HG03354 (cell line): ENCODE measurements around the gene ZEB2.

Source experiments
- ATAC-seq: cut with Tn5 transposase; IDR thresholded peaks from one replicate; pipeline ENCODE4 v1.9.1; 2021; ENCODE audit warnings: mild to moderate bottlenecking; ENCODE audit not compliant: unreplicated experiment, poor library complexity, severe bottlenecking

The ZEB2 gene

GRCh38 chr2:144501118-144501517 is 18.8 kb downstream of the ZEB2 start:
- no peak for ATAC-seq

DNA sequence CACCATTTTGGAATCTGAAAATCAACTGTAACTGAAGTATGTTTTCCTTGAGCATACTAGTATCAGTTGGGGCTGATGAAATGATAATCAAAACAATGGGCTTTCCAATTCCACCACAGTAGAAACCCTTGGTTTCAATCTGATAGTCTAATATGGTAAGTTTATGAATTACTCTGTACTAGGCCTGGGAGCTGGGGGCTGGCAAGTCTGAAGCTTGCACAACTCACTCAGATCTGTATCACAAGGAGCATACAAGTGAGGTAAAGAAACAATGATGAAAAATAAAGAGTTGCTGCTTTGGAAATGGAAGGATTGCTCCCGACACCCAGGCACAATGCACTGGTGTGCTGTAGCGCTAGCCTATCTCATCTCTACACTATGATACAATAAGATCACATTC is 19.4 kb downstream of the ZEB2 start:
- no peak for ATAC-seq

GRCh38 chr2:144498277-144498676 is 21.6 kb downstream of the ZEB2 start:
- ATAC-seq: no peak

GRCh38 chr2:144496977-144497598 is 22.8 kb downstream of the ZEB2 start:
- ATAC-seq: no peak

DNA sequence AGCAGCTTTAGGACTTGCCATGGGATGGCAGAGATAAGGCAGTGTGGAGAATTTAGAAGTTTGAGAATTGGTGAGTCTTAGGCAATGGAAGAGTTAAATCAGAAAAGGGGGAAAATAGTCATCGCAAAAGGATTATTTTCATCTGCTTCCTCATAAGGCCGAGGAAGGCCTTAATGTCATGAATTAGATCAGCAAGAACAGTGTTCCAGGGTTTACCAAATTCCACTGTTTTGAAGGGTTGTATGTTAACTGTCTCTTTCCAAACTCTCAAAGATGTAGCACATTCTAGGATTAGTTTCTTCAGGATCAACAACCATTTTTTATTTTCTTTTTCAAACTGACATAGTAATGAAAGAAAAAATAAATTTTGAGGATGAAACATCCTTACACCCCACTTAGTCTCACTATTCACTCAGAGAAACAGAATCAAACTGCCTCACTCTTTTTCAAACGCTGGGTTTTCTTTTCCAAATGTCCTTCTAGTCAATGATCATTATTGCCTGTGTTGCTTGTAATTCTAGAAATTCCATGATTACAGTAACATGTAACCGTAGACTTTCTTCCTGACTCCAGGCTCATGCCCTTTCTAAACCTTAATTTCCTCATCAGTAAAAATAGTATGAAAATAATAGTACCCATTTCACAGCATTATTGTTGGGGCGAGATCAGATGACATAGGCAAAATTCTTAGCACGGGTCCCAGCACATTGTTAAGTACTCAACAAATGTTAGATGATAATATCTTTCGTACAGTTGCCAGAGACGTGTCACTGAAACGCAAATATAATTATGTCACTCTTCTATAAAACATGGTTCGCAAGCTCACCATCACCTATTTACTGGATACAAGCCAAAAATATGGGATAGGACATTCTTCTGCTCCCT is 23.6 kb downstream of the ZEB2 start:
- ATAC-seq: no peak

GRCh38 chr2:144495227-144496091 is 24.5 kb downstream of the ZEB2 start:
- no peak for ATAC-seq

DNA sequence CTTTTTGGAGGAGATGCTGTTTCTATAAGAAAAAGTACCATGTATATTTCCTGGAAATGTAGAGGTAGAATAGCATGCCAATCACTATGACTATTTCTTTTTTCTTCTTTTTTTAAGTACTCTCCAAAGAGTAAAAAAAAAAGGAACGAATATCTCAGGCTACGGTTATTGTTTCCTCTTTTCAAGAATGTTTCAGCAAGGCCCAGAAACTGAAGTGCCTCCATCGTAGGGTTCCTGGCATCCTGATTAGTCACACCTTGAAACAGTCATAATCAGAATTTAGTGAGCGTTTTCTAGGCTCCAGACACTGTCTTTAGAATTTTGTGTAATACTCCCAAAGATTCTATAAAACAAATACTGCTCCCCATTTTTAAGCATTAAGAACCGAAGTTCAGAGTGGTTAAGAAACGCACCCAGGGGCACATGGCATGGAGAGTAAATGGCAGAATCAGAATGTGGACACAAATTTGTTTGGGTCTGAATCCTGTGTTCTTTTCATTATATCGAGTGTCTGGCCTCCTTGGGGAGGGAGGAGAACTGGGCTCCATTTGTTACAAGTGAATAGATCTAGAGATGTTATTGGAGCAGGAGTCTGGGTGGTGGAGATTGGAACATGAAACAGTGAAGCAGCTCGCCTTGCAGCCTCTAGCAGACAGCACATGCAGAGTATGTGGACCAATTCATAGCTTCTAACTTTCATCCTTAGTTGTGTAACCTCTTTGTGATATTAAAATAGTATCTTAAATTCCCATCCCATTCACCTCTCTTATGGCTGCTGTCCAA is 26.7 kb downstream of the ZEB2 start:
- no peak for ATAC-seq

DNA sequence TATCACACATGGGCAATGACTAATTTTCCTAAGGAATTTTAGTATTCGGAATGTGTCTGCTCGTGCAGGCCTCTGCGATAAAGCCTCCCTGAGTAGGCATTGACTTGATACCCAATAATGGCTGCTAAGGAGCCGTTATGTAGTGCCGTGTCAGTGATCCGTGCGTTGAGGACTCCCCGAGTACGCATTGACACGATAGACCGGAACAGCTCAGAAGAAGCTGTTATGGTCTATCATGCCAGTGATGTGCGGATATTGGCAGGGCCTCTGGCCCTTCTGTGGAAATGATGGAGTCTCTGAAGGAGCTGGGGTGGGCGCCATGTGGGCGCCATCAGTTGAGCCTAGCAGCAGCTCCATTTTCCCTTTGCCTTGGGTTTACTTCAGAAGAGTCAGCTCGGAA is 29.1 kb downstream of the ZEB2 start:
- ATAC-seq: no peak

- ATAC-seq: no peak
Observed at GRCh38 chr2:144490017-144490416, 29.9 kb downstream of the ZEB2 start.

DNA sequence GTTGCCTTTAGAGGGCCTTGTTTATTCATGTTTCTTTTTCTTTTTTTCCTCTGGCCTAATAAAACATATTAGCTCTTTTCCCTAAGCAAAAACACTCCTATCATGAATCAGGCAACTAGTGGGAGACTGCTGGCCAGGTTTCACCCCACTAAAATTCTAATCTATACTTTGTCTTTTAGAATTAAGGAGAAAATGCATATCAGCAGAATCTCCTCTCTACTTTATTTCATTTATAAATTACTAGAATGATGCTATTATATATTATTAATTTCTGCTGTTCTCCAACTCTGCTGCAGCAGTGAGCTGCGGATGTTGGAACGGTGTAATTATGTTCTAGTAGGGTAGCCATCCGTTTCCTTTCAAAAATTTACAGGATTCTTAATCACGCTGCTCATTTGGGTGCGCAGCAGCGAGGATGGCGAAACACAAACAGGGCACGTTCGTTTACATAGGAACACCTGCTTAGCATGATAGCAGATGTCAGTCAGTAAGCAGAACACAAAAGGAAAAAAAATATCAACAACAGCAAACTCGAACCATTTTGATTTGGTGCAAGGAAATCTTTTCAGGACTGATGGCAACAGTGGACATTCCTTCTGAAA is 30.5 kb downstream of the ZEB2 start:
- ATAC-seq: no peak

GRCh38 chr2:144484201-144484948 is 35.5 kb downstream of the ZEB2 start:
- ATAC-seq: no peak

DNA sequence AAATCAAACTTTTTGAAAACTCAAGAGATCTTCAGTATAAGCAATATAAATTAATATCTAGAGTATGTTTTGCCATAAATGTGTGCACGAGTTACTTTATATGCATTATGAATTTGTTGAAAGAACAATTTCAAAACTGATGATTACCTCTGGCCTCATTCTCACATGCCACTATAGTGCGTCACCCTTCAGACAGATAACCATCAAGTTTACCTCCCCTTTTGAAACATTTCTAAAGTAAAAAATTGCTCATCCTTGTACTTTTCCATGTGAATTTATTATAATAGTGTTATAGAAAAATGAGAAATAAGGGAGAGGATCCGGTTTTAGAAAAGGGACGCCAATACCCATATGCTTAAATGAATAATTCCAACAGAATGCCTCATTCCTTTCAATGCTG is 38.3 kb downstream of the ZEB2 start:
- ATAC-seq: no peak

DNA sequence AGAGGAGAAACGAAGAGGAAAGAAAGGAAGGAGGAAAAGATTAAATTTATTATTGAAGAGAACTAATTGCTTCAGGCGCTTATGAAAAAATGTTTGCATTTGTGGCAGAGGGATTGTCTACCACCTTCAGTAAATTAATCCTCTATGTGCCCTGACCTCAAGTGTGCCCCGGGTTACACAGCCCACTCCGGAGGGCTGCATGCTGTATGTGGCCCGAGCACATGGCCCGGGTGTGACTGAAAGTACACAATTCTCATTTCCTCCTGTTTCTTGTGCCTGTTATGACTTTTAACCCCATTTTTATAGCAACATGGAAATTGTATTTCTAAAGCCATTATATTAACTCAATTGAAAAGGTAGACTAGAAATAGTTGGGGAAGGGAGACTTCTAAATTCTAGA is 38.8 kb downstream of the ZEB2 start:
- no peak for ATAC-seq

- ATAC-seq: no peak
Observed at GRCh38 chr2:144480285-144480684, 39.6 kb downstream of the ZEB2 start.

DNA sequence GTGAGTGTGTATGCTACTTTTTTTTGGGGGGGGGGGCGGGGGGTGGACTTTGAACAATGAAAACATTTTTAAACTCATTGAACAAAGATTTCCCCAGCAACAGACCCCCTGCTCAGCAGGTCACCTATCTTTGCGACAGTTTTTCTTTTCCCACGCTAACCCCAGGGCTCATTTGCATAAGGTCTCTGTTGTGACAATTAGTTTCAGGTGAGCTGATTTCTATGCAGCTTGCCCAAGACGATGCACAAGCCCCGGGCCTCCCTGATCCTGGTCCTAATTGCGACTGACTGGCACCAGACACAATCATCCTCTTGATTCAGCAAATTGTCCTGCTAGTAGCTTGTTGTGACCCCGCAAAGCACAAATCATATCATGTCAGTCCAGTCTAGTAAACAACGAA is 40.3 kb downstream of the ZEB2 start:
- ATAC-seq: no peak

DNA sequence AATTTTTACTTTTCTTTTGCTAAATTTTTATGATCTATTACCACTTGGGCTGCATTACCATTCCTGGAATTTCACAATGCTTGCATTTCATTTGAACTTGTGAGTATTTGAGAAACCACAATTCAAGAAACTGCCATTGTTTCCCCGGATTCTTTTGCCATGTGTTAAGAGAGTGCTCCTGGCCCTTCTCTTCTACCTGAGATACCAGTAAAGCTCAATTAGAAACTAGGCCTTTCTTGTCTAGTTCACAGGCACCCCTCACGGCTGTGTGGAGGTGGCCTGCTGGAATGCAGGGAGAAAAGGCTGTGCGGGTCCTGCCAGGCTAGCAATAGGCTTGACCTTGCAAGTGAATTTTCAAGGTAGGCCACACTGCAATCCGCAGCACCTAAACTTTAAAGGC is 40.8 kb downstream of the ZEB2 start:
- no peak for ATAC-seq

DNA sequence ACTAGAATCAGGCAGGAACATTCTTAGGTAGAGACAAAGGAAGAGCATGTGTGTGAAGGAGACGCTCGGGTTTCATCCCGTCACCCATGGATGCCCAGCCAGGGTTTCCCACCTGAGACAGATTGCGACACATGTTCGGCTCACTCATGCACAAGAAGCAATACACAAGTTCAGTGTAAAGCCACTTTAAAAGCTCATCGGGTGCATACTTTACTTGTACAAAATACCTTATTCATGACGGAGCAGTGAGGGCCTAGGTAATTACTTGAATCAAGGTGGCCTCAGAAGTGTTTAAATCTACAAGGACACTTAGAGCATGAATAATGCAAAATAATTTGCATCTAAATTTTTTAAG is 42.0 kb downstream of the ZEB2 start:
- no peak for ATAC-seq

- no peak for ATAC-seq
Observed at GRCh38 chr2:144477281-144477956, 42.5 kb downstream of the ZEB2 start.
